ENCODE measurements around the gene ERF. TPM values are rescaled to one million over a fixed set of nuclear protein-coding genes. Genes with fewer than 3 reads are reported as not detected.
A peak's percentile ranks its signal among the peaks of the same experiment; 100 is the strongest.

The ERF gene
- polyA plus RNA-seq, 1 of the 3 experiments (the other 2 are of a cell fraction) = 89.6 TPM

DNA sequence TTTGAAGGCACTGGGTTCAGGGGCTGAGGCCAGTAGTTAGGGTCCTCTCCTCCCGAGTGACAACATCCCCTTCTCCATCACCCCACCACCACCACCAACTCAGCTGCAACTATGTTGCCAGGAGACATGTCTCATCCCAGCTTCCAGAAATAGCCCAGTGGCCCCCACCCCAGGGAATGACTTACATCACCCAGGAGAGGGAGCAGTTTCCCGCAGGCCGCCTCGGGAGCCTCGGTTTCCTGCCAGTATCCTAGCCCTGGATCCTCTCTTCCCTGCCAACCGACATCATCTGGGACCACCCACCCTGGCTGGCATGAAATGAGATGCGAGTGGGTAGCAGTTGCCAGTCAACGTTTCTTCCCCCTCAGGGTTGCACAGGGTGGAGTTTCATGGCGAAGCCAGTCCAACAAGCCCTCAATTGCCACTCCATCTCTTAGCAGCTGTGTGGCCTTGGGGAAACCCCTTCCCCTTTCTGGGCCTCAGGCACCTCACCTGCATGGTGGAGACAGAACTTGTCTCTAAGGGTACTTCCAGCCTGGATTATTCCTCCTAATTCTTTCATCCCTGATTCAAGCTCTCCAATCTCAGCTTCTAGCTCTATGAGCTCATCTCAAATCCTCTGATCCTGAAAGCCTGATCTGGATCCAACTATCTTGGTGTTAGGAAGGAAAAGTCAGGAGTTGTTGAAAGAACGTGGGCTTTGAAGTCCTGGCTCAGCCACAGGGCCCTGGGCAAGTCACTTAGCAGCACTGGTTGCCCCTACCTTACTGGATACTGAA is 8.6 kb downstream of the ERF start (continued):
- TF ChIP-seq, protein P1, sequence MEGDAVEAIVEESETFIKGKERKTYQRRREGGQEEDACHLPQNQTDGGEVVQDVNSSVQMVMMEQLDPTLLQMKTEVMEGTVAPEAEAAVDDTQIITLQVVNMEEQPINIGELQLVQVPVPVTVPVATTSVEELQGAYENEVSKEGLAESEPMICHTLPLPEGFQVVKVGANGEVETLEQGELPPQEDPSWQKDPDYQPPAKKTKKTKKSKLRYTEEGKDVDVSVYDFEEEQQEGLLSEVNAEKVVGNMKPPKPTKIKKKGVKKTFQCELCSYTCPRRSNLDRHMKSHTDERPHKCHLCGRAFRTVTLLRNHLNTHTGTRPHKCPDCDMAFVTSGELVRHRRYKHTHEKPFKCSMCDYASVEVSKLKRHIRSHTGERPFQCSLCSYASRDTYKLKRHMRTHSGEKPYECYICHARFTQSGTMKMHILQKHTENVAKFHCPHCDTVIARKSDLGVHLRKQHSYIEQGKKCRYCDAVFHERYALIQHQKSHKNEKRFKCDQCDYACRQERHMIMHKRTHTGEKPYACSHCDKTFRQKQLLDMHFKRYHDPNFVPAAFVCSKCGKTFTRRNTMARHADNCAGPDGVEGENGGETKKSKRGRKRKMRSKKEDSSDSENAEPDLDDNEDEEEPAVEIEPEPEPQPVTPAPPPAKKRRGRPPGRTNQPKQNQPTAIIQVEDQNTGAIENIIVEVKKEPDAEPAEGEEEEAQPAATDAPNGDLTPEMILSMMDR (IDR thresholded peaks at IDR 0.05) = peak; percentile 73
- TF ChIP-seq, protein P2, sequence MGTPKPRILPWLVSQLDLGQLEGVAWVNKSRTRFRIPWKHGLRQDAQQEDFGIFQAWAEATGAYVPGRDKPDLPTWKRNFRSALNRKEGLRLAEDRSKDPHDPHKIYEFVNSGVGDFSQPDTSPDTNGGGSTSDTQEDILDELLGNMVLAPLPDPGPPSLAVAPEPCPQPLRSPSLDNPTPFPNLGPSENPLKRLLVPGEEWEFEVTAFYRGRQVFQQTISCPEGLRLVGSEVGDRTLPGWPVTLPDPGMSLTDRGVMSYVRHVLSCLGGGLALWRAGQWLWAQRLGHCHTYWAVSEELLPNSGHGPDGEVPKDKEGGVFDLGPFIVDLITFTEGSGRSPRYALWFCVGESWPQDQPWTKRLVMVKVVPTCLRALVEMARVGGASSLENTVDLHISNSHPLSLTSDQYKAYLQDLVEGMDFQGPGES (IDR thresholded peaks at IDR 0.05; ENCODE audit: low read depth, low read length) = no peak
- no peak for TF ChIP-seq RXRA (IDR thresholded peaks at IDR 0.05; ENCODE audit: borderline replicate concordance, low read depth)
- no peak for TF ChIP-seq RFX5 (IDR thresholded peaks at IDR 0.05; ENCODE audit: low read length)
- no peak for TF ChIP-seq GATA2 (CRISPR knock-in tag; IDR thresholded peaks at IDR 0.05)
- TF ChIP-seq, protein P3, sequence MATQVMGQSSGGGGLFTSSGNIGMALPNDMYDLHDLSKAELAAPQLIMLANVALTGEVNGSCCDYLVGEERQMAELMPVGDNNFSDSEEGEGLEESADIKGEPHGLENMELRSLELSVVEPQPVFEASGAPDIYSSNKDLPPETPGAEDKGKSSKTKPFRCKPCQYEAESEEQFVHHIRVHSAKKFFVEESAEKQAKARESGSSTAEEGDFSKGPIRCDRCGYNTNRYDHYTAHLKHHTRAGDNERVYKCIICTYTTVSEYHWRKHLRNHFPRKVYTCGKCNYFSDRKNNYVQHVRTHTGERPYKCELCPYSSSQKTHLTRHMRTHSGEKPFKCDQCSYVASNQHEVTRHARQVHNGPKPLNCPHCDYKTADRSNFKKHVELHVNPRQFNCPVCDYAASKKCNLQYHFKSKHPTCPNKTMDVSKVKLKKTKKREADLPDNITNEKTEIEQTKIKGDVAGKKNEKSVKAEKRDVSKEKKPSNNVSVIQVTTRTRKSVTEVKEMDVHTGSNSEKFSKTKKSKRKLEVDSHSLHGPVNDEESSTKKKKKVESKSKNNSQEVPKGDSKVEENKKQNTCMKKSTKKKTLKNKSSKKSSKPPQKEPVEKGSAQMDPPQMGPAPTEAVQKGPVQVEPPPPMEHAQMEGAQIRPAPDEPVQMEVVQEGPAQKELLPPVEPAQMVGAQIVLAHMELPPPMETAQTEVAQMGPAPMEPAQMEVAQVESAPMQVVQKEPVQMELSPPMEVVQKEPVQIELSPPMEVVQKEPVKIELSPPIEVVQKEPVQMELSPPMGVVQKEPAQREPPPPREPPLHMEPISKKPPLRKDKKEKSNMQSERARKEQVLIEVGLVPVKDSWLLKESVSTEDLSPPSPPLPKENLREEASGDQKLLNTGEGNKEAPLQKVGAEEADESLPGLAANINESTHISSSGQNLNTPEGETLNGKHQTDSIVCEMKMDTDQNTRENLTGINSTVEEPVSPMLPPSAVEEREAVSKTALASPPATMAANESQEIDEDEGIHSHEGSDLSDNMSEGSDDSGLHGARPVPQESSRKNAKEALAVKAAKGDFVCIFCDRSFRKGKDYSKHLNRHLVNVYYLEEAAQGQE (IDR thresholded peaks at IDR 0.05; ENCODE audit: low read depth, low read length) = no peak
- no peak for TF ChIP-seq MXI1 (IDR thresholded peaks at IDR 0.05; ENCODE audit: low read depth, low read length)
- TF ChIP-seq, protein P4, sequence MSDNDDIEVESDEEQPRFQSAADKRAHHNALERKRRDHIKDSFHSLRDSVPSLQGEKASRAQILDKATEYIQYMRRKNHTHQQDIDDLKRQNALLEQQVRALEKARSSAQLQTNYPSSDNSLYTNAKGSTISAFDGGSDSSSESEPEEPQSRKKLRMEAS (IDR thresholded peaks at IDR 0.05; ENCODE audit: low read depth) = no peak
- TF ChIP-seq, protein P5, sequence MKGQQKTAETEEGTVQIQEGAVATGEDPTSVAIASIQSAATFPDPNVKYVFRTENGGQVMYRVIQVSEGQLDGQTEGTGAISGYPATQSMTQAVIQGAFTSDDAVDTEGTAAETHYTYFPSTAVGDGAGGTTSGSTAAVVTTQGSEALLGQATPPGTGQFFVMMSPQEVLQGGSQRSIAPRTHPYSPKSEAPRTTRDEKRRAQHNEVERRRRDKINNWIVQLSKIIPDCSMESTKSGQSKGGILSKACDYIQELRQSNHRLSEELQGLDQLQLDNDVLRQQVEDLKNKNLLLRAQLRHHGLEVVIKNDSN (IDR thresholded peaks at IDR 0.05; ENCODE audit: borderline replicate concordance, low read depth) = no peak
- TF ChIP-seq POLR2AphosphoS5 (IDR thresholded peaks at IDR 0.05; ENCODE audit: low read depth, low read length) = peak; percentile 72
- no peak for TF ChIP-seq NFIC (IDR thresholded peaks at IDR 0.05; ENCODE audit: borderline replicate concordance)
- no peak for TF ChIP-seq TAF1 (IDR thresholded peaks at IDR 0.05; ENCODE audit: borderline replicate concordance, low read depth, low read length)
- no peak for TF ChIP-seq FOXJ3 (CRISPR knock-in tag; IDR thresholded peaks at IDR 0.05)
- no peak for TF ChIP-seq FOSL2 (IDR thresholded peaks at IDR 0.05; ENCODE audit: borderline replicate concordance, low read depth)
- TF ChIP-seq JUND (IDR thresholded peaks at IDR 0.05) = peak; percentile 10; the same call in 1 of the 2 replicates

Measured in SK-N-SH (cell line).